Central memory CD8-positive, alpha-beta T cell (primary cell): Measurements from ENCODE around the gene RHOH.

ENCODE experiments used
- ATAC-seq: fragments of 150-1000 bp; cut with Tn5 transposase; replicated peaks from 2 replicates; pipeline ENCODE4 v1.10.0; 2022; ENCODE audit warnings: mild to moderate bottlenecking, moderate FRiP score, moderate number of reproducible peaks; ENCODE audit not compliant: poor library complexity, severe bottlenecking; ENCODE audit errors: extremely low read depth
- DNase-seq, 2 donors: peaks; one replicate each; pipeline ENCODE4 v3.0.0; 2021; ENCODE audit warnings: low spot score in 2 of 2
- H3K27ac Mint-ChIP-seq: one replicate; pipeline ENCODE4 v1.8.0; 2022; ENCODE audit warnings: low read depth, mild to moderate bottlenecking, moderate library complexity, mixed read lengths
- H3K27me3 Mint-ChIP-seq: one replicate; pipeline ENCODE4 v1.8.0; 2022; ENCODE audit warnings: mixed read lengths
- H3K36me3 Mint-ChIP-seq: one replicate; pipeline ENCODE4 v1.8.0; 2022; ENCODE audit warnings: mild to moderate bottlenecking, moderate library complexity, mixed read lengths; ENCODE audit not compliant: insufficient read depth
- H3K4me1 Mint-ChIP-seq: one replicate; pipeline ENCODE4 v1.8.0; 2022; ENCODE audit warnings: mixed read lengths
- H3K4me3 Mint-ChIP-seq: one replicate; pipeline ENCODE4 v1.8.0; 2022; ENCODE audit warnings: mild to moderate bottlenecking, moderate library complexity, mixed read lengths
- H3K9me3 Mint-ChIP-seq: one replicate; pipeline ENCODE4 v1.8.0; 2022; ENCODE audit warnings: mixed read lengths

RHOH gene

DNA sequence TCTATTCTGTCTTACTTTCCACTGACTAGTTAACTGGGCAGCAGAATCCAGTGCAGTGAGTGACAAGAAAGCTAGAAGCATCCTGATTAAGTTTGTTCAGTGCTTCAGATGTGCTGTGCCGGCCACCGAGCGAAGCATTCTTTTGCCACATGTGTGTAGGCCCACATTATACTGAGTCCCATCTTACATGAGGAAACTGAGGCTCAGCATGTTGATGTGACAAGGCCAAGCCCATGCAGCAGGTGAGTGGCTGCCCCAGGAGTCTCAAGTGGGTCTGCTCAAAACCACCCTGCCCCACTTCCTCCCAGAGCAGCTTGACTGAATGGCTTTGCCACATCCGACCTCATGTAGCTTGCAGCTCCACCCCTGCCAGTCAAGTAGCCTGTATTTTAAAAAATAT, 50.5 kb downstream of the RHOH start:
- H3K27ac Mint-ChIP-seq, result peak overlapping the region; percentile 98
- DNase-seq, result peak; percentile 45 to 59
- H3K9me3 Mint-ChIP-seq, result no peaks in the 10 kb centered on the region
- peaks cover 60% of the 10 kb centered on the region for H3K36me3 Mint-ChIP-seq
- H3K27me3 Mint-ChIP-seq, result no peaks in the 10 kb centered on the region
- H3K4me3 Mint-ChIP-seq, result peak overlapping the region; percentile 53
- ATAC-seq, result peak; percentile 83
- H3K4me1 Mint-ChIP-seq, result peaks cover 82% of the 10 kb centered on the region

DNA sequence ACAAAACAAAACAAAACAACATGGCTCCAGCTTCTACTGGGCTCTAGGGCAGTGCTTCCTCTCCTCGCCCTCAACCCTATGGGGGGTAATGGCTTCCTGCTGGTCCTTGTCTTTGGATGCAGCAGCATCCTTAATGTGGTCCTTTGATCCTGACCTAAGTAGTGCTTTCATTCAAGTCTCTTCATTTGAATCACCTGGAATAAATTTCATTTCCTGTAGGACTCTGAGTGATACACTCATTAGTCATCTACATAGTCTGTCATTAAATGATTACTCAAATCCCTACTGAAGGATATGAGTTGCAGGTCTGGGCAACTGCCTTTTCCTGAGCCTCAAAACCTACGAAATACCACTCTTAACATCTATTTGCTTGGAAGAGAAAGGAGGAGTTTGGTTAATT, 54.5 kb downstream of the RHOH start:
- Mint-ChIP-seq H3K9me3 (no peaks in the 10 kb centered on the region), H3K27me3 (no peaks in the 10 kb centered on the region), H3K36me3 (peaks cover 22% of the 10 kb centered on the region), H3K27ac (peak overlapping the region; percentile 69), H3K4me3 (no peak overlapping the region), H3K4me1 (peaks cover 73% of the 10 kb centered on the region)
- ATAC-seq, result no peak
- no peak for DNase-seq

- Mint-ChIP-seq H3K36me3 (peaks cover 4% of the 10 kb centered on the region), H3K27me3 (no peaks in the 10 kb centered on the region), H3K9me3 (no peaks in the 10 kb centered on the region), H3K4me3 (peak overlapping the region; percentile 36), H3K27ac (peak overlapping the region; percentile 83), H3K4me1 (peaks cover 68% of the 10 kb centered on the region)
- ATAC-seq (no peak), DNase-seq (no peak)
These were observed 57.1 kb downstream of the RHOH start for GRCh38 chr4:40253906-40254305.

- H3K27ac Mint-ChIP-seq, result peak overlapping the region; percentile 83
- peaks cover 59% of the 10 kb centered on the region for H3K4me1 Mint-ChIP-seq
- H3K36me3 Mint-ChIP-seq, result peaks cover 2% of the 10 kb centered on the region
- no peaks in the 10 kb centered on the region for H3K9me3 Mint-ChIP-seq
- peak overlapping the region; percentile 40 for H3K4me3 Mint-ChIP-seq
- ATAC-seq (peak; percentile 68), DNase-seq (no peak)
- H3K27me3 Mint-ChIP-seq, result no peaks in the 10 kb centered on the region
These were observed 58.0 kb downstream of the RHOH start for GRCh38 chr4:40254608-40255392.

GRCh38 chr4:40255393-40256281, 58.8 kb downstream of the RHOH start:
- Mint-ChIP-seq H3K27me3 (no peaks in the 10 kb centered on the region), H3K27ac (peak overlapping the region; percentile 83), H3K4me1 (peaks cover 53% of the 10 kb centered on the region), H3K36me3 (no peaks in the 10 kb centered on the region), H3K4me3 (peak overlapping the region; percentile 40), H3K9me3 (no peaks in the 10 kb centered on the region)
- DNase-seq (no peak), ATAC-seq (peak; percentile 15)

GRCh38 chr4:40256329-40256728, 59.5 kb downstream of the RHOH start:
- Mint-ChIP-seq H3K27ac (peak overlapping the region; percentile 83), H3K4me3 (no peak overlapping the region), H3K4me1 (peaks cover 54% of the 10 kb centered on the region), H3K9me3 (no peaks in the 10 kb centered on the region), H3K27me3 (no peaks in the 10 kb centered on the region), H3K36me3 (no peaks in the 10 kb centered on the region)
- ATAC-seq (no peak), DNase-seq (no peak)

DNA sequence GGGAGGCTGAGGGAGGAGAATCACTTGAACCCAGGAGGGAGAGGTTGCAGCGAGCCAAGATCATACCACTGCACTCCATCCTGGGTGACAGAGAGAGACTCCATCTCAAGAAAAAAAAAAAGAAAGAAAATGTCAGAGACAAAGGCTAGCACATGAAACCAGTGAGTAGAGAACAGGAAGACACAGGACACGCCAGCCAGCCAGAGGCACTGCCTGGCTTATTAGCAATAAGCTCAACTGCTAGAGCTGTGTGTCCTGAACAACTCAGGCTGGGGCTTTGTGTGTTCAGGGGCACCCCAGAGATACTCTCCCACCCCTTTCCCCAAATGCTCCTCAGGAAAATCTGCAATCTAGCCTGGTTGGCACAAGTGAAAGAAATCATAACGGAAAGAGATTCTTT, 60.0 kb downstream of the RHOH start:
- H3K4me3 Mint-ChIP-seq, result no peak overlapping the region
- ATAC-seq, result no peak
- peaks cover 55% of the 10 kb centered on the region for H3K4me1 Mint-ChIP-seq
- no peaks in the 10 kb centered on the region for H3K36me3 Mint-ChIP-seq
- no peaks in the 10 kb centered on the region for H3K9me3 Mint-ChIP-seq
- no peaks in the 10 kb centered on the region for H3K27me3 Mint-ChIP-seq
- H3K27ac Mint-ChIP-seq, result no peak overlapping the region
- no peak for DNase-seq

DNA sequence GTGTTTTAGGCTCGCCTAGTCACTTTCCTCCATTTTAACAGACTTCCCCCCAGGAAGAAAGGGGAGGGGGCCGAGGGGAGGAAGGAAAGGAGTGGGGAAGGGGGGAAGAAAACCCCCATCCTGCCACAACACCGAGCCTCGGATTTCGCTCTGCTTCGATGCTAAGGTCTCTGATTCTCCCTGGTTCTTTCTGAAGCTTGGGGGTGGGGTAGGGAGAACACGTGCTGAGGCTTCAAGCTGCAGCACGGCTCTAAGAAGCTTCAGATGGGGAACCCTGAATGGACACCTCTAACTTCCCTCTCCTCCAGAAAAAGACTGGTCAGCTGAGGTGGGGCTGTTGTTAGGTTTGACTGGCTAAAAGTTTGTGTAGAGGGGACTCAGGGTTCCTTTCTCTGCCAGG, 61.8 kb downstream of the RHOH start:
- Mint-ChIP-seq H3K36me3 (no peaks in the 10 kb centered on the region), H3K4me1 (peaks cover 63% of the 10 kb centered on the region), H3K4me3 (no peak overlapping the region), H3K9me3 (no peaks in the 10 kb centered on the region), H3K27me3 (no peaks in the 10 kb centered on the region), H3K27ac (peak overlapping the region; percentile 10)
- DNase-seq (no peak), ATAC-seq (no peak)

DNA sequence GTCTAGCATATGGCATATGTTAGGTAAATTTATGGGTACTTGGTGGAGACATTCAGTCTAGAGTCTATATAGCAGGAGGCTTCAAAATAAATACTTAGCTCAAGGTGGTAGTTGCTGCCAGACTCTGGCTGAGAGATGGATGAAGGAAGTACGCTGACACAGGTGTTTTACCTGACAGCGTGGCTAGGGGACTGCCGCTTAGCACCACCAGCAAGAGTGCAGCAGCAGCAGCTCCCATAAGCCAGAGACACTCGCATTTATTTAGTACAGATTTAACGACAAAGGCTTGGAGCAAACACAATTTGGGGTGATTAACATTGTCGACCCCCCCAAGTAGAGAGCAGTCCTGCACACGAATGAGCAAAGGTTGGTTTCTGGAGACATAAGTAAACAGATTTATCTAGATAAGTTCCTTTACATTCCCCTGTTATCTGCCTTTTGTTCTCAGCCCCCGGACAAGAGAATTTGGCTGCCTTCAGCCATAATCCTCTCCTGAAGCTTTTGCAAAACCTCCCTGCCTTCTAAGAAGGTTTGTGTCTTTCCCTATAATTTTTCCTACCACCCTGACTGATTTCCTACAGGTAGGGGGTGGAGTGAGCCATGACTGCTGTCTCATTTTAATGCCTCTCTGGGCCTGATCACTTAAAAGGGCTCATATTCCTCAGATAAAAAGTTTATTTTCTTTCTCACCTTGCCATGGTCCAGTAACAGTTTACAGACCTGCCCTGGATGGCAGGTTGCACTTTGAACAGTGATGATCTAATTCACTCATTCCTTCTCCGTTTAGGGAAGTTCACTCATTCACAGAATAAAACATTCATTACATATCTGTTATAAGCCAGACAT, 64.6 kb downstream of the RHOH start:
- Mint-ChIP-seq H3K4me1 (peaks cover 67% of the 10 kb centered on the region), H3K36me3 (peaks cover 3% of the 10 kb centered on the region), H3K27me3 (no peaks in the 10 kb centered on the region), H3K27ac (no peak overlapping the region), H3K9me3 (no peaks in the 10 kb centered on the region), H3K4me3 (no peak overlapping the region)
- ATAC-seq, result no peak
- no peak for DNase-seq

DNA sequence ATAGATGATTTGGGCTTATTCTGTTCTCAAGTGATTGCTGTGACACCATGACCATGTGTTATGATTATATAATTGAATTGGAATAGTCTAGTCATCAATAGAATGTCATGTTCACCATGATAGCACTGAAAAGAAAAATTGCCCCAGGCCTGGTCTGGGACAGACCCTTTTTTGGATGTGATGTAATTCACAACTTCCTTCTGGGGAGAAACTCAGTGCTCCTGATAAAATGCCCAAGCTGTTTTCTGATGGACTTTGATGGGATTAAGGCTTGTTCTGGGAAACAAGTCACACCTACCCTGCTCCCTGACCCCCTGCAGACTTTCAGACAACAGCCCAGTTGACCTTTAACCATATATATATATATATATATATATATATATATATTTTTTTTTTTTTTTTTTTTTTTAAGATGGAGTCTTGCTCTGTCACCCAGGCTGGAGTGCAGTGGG, 65.3 kb downstream of the RHOH start:
- DNase-seq, result no peak

GRCh38 chr4:40262861-40263260, 66.0 kb downstream of the RHOH start:
- peaks cover 70% of the 10 kb centered on the region for H3K4me1 Mint-ChIP-seq
- peaks cover 3% of the 10 kb centered on the region for H3K36me3 Mint-ChIP-seq
- H3K9me3 Mint-ChIP-seq, result no peaks in the 10 kb centered on the region
- no peak for DNase-seq
- no peak for ATAC-seq
- peak overlapping the region; percentile 11 for H3K4me3 Mint-ChIP-seq
- no peak overlapping the region for H3K27ac Mint-ChIP-seq
- no peaks in the 10 kb centered on the region for H3K27me3 Mint-ChIP-seq

More for the DNA sequence above, 65.3 kb downstream of the RHOH start:
- H3K27me3 Mint-ChIP-seq, result no peaks in the 10 kb centered on the region
- H3K27ac Mint-ChIP-seq, result no peak overlapping the region
- H3K9me3 Mint-ChIP-seq, result no peaks in the 10 kb centered on the region
- no peak overlapping the region for H3K4me3 Mint-ChIP-seq
- peaks cover 3% of the 10 kb centered on the region for H3K36me3 Mint-ChIP-seq
- peaks cover 66% of the 10 kb centered on the region for H3K4me1 Mint-ChIP-seq
- ATAC-seq, result no peak

GRCh38 chr4:40264497-40264896, 67.7 kb downstream of the RHOH start:
- peak overlapping the region; percentile 88 for H3K27ac Mint-ChIP-seq
- DNase-seq, result no peak
- peak overlapping the region; percentile 77 for H3K4me3 Mint-ChIP-seq
- H3K27me3 Mint-ChIP-seq, result no peaks in the 10 kb centered on the region
- peaks cover 3% of the 10 kb centered on the region for H3K36me3 Mint-ChIP-seq
- ATAC-seq, result no peak
- no peaks in the 10 kb centered on the region for H3K9me3 Mint-ChIP-seq
- peaks cover 69% of the 10 kb centered on the region for H3K4me1 Mint-ChIP-seq
